LoVo (cell line): ENCODE measurements around the gene GPR137B.
"Not testable (repeated sequence)": the region's sequence is repeated elsewhere in the genome, so short reads cannot be mapped to it uniquely, and the experiment has no call there.

ENCODE experiments used
- DNase-seq: peaks from one replicate; pipeline ENCODE4 v3.0.0-alpha.2; 2016; ENCODE audit warnings: low spot score

Gene GPR137B

DNA sequence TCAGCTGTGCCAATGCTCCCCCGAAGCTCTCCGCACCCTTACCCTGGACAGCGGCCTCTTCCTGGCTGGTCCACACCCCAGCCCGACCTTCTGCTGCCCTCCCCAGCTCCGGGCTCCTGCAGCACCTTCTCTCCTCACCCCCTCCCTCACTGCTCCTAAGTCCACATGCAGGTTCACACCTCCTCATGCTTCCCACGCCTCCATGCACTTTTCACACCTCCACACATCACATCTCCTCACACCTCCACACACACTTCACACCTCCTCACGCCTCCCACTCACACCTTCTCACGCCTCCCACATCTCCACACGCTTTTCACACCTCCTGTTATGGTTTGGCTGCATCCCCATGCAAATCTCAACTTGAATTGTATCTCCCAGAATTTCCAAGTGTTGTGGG, 18.9 kb downstream of the GPR137B start:
- no peak for DNase-seq

DNA sequence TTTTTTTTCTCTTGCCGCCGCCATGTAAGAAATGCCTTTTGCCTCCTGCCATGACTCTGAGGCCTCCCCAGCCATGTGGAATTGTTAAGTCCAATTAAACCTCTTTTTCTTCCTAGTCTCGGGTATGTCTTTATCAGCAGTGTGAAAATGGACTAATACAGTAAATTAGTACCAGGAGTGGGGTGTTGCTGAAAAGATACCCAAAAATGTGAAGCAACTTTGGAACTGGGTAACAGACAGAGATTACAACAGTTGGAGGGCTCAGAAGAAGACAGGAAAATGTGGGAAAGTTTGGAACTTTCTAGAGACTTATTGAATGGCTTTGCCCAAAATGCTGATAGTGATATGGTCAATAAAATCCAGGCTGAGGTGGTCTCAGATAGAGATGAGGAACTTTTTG, 19.4 kb downstream of the GPR137B start:
- DNase-seq = not testable (repeated sequence)

DNA sequence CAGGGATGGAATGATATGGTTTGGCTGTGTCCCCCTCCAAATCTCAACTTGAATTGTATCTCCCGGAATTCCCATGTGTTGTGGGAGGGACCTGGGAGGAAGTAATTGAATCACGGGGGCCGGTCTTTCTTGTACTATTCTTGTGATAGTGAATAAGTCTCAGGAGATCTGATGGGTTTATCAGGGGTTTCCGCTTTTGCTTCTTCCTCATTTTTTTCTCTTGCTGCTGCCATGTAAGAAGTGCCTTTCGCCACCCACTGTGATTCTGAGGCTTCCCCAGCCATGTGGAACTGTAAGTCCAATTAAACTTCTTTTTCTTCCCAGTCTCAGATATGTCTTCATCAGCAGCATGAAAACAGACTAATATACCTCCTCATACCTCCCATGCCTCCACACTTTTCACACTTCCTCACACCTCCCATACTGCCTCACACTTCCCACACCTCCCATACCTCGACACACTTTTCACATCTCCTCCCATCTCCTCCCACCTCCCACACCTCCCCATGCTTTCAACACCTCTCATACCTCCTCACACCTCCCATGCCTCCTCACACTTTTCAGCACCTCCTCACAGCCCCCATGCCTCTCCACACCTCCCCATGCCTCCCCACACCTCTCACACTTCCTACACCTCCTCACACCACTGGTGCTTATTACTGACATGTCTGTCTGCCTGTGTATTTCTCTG, 21.3 kb downstream of the GPR137B start:
- no peak for DNase-seq

DNA sequence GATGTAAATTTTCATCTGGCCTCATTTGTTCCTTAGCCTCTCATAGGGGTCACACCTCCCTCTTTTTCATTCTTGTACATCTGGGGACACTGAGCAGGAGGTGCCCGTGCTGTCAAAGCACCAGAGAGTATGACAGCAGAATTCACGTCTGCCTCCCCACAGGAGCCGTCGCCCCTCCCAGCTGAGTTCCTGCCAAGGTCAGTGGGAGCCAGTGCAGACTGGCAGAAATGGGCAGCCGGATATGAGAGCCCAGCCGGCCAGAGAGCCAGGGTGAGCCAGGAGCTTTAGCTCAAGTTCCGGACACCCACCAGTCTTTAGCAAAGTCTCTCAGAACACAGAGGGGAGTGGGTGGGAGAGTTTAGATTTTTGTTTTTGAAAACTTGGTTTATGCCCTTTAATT, 21.9 kb downstream of the GPR137B start:
- no peak for DNase-seq

- DNase-seq = no peak
Observed at GRCh38 chr1:236165238-236165981, 23.1 kb downstream of the GPR137B start.

DNA sequence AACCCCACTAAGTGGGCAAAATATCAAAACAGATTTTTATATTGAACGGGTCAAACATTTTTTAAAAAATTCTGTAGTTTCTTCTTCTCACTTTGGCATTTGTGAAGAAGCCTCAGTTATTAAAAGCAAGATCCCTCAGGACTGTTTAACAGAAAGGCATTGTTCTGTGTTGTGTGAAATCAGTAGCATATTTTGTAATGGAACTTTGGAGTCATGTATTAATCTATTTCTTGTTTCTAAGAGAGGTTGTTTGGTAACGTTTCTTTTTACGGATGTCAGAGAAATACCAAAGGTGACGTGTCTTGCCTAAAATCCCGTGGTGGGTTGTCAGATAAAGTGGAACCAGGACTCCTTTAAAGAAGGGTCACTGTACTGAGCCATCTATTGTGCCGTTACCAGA, 23.7 kb downstream of the GPR137B start:
- no peak for DNase-seq

DNA sequence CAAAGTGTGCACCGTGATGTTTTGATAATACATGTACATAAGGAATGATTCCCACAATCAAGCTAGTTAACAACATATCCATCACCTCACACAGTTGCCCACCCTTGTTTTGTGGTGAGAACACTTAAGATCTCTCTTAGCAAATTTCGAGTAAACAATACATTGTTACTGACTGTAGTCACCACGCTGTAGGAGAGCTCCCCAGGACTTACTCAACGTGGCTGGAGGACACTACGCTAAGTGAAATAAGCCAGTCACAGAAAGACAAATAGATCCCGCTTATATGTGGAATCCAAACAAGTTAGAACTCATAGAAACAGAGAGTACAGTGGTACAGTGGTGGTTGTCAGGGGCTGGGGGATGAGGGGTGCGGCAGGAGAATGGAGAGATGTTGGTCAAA, 24.8 kb downstream of the GPR137B start:
- DNase-seq = no peak

- DNase-seq = no peak
Observed at GRCh38 chr1:236167578-236167977, 25.2 kb downstream of the GPR137B start.

DNA sequence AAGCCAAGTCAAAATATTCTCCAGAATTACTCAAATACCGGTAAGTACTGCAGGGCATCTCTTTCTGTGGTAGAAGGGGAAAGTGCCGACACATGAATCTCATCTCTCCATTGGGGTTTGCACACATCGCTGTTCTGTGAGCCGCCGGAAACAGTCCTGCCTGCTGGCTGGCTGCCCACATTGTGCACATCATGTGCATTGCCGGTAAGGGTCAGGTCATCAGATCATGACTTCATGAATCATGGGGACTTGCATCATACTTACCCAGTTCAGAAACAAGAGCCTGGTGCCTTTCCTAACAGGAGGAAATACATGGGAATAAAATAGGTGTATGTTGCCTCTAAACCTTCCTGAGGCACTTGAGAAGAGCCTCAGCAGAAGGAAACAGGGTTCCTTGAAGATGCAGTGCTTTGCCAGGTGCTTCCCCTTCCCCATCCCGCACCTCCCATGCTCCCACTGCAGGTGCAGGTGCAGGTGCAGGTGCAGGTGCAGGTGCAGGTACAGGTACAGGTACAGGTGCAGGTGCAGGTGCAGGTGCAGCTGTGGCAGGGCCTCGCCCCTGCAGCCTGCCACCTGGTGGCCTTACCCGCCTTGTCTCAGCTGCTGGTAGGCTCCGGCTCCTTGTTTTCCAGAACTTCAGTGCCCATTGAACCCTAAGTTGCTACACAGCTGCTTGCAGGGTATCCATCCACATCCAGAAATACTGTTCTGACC, 26.5 kb downstream of the GPR137B start:
- no peak for DNase-seq

DNA sequence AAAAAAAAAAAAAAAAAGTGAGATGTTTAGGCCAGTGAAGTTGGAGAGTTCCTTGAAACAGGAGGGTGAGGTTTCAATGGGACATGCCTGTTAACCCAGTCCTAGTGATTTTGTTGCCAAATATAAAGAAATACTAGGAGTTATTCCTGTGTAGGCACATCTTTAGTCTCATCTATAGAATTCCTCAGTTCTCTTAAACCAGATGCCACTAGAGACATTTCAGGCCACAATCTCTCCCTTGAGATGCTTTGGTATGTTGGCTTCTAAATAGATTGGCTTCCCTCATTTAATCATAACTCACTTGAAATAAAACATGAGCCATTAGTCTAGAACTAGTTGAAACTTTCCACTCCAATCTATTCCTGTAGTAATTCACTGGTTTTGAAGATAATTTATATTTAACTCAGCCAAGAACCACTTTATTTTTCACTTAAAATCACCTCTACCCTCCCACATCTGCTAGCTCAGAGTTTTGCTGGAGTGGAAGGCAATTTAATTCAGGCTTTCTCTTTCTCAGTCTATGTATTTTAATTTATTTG, 29.8 kb downstream of the GPR137B start:
- DNase-seq = no peak

DNA sequence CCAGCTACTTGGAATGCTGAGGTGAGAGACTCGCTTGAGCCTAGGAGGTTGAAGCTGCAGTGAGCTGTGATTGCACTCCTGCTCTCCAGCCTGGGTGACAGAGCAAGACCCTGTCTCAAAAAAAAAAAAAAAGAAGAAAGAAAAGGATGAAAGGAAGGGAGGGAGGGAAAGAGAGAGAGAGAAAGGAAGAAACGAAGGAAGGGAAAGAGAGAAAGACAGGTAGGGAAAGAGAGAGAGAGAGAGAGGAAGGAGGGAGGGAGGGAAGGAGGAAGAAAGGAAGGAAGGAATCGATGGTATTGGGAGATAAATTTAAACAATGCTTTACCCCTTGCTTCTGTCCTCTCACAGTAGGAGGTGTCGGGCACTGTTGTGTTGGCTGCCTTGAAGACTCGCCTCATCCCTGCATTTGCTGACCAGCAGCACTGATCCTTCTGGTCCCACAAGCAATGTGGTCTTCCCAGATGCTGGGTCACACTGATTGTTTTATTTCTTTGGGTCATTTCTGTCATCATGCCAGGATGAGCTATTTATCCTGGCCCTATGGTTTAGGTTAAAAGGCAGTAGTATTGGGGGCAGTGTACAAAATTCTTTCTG, 30.9 kb downstream of the GPR137B start:
- no peak for DNase-seq

DNA sequence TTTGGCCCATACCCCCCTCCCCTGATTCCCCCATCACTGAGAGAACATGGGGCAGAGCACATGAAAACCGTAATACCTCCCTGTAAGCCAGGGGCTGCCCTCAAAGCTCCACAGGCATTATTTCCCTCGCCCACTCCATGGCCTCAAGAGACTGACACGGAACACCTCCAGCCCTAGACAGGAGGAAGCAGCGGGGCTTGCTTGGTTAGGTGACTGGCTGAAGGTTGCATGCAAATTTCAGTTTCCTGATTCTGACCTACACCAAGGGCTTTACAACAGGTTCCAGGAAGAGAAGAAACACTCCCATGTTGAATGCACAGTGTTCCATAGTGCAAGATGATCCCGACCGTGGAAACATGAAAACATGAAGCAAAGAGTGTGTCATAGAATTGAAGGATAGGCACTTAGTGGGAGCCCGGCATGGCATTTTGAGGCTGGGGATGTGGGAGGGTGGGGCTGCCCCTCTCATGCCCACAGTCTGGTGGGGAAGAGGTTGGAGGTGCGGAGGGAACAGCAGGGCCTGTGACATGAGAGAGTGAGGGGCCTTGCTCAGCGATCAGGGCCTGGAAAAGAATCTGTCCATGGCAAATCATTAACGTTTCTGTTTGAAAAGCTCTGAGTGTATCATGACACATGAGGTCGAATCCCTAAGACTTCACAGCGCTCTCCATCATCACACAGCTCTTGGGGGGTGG, 33.5 kb downstream of the GPR137B start:
- DNase-seq = no peak

DNA sequence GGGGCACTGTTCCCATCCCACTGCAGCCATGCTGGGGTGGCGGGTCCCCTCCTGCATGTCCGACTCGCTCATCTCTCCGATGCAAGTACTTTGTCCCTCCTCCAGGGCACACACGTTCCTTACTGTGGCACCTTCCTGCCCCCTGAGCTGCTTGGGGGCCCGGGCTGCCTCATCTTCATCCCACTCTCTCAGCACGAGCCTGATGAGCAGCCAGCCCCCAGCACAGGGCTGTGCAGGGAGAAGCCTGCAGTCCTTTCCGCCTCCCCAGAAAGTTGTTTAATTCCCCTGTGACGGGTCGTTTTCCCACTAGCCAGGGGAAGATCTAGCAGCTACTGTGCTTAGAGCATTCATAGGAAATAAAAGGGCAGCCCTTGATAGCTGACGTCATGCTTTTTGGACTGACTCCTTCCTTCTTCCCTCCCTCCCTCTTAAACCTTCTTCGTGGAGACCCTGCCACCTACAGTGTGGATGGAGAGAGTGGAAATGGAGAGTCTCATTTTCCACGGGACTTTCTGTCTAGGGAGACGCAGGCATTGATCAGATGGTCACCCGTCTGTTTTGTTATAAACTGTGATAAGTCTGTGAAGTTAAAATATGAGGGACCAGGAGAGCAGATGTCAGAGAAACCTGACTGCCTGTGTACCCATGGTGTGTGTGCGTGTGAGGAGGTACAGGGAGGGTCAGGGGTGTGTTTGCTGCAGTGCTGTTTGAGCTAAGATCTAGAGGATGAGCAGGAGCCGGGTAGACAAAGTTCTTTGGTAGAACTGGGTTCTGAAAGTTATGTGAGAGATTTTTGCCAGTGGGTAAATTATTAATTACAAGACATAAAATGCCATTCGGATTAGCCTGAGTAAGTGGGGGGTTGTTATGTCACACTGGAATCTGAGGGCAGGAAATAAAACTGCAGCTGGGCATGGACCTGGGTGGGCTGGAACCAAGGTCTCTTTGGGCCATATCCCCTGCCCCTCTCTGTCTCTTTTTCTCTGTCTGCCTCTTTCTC, 34.3 kb downstream of the GPR137B start:
- DNase-seq = no peak

DNA sequence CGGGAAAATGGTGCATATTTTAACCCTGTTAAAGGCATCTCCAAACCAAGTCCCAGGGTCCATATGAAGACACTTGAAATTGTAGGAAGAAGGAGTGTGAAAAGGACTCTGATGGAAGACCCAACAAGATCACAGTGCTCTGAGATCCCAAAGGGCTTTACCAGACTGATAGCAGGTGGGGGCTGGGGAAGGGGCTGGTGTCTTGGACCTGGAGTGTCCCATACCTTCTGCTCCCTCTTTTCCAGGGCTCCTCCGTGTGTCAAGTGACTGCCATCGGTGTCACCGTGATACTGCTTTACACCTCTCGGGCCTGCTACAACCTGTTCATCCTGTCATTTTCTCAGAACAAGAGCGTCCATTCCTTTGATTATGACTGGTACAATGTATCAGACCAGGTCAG, 37.3 kb downstream of the GPR137B start:
- DNase-seq = no peak

GRCh38 chr1:236181059-236181458, 38.7 kb downstream of the GPR137B start:
- DNase-seq = no peak

DNA sequence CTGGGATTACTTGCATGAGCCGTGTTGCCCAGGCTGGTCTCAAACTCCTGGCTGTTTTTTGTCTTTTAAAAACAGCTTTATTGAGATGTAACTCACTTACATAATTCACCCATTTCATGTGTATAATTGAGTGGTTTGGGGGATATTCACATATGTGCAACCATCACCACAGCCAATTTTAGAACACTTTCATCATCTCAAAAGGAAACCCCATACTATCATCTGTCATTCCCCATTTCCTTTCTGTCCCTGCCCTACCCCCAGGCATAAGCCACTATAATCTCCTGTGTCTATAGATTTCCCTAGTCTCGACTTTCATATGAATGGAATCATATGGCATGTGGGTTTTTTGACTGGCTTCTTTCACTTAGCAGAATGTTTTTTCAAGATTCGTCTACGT, 43.3 kb downstream of the GPR137B start:
- no peak for DNase-seq

- not testable (repeated sequence) for DNase-seq
Observed at GRCh38 chr1:236186471-236186870, 44.1 kb downstream of the GPR137B start.

DNA sequence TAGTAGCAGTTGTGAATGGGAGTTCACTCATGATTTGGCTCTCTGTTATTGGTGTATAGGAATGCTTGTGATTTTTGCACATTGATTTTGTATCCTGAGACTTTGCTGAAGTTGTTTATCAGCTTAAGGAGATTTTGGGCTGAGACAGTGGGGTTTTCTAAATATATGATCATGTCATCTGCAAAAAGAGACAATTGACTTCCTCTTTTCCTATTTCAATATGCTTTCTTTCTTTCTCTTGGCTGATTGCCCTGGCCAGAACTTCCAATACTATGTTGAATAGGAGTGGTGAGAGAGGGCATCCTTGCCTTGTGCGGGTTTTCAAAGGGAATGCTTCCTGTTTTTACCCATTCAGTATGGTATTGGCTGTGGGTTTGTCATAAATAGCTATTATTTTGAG, 45.7 kb downstream of the GPR137B start:
- not testable (repeated sequence) for DNase-seq

- DNase-seq = no peak
Observed at GRCh38 chr1:236193184-236193583, 50.8 kb downstream of the GPR137B start.

DNA sequence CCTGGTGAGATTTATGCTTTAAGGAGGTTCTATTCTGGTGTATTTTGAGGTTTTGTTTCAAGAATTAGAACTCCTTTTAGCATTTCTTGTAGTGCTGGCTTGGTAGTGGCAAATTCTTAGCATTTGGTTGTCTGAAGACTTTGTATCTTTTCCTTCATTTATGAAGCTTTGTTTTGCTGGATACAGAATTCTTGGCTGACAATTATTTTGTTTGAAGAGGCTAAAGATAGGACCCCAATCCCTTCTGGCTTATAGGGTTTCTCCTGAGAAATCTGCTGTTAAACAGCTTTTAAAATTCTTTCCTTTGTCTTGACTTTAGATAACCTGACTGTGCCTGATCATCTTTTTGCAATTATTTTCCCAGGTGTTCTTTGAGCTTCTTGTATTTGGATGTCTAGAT, 58.6 kb downstream of the GPR137B start:
- DNase-seq = no peak

GRCh38 chr1:236201786-236202185, 59.4 kb downstream of the GPR137B start:
- DNase-seq = no peak
